GM21717 (cell line): ENCODE results near the gene EEPD1.

ENCODE experiments used
- ATAC-seq: cut with Tn5 transposase; IDR thresholded peaks from one replicate; pipeline ENCODE4 v1.9.1; 2021; ENCODE audit warnings: mild to moderate bottlenecking, moderate library complexity; ENCODE audit not compliant: unreplicated experiment

Gene EEPD1

GRCh38 chr7:36296284-36296683, 143.2 kb downstream of the EEPD1 start:
- no peak for ATAC-seq

GRCh38 chr7:36297364-36298009, 144.4 kb downstream of the EEPD1 start:
- no peak for ATAC-seq

GRCh38 chr7:36298106-36298505, 145.1 kb downstream of the EEPD1 start:
- ATAC-seq = no peak

- ATAC-seq = no peak
Observed at GRCh38 chr7:36299223-36299774, 146.2 kb downstream of the EEPD1 start.

GRCh38 chr7:36299823-36300341, 146.8 kb downstream of the EEPD1 start:
- no peak for ATAC-seq

GRCh38 chr7:36300696-36301350, 147.8 kb downstream of the EEPD1 start:
- ATAC-seq = no peak

GRCh38 chr7:36301914-36302771, 149.1 kb downstream of the EEPD1 start:
- no peak for ATAC-seq

- no peak for ATAC-seq
Observed at GRCh38 chr7:36303202-36304098, 150.4 kb downstream of the EEPD1 start.

GRCh38 chr7:36304099-36304425, 151.0 kb downstream of the EEPD1 start:
- ATAC-seq = no peak

GRCh38 chr7:36305226-36305625, 152.2 kb downstream of the EEPD1 start:
- no peak for ATAC-seq

GRCh38 chr7:36305648-36306047, 152.6 kb downstream of the EEPD1 start:
- no peak for ATAC-seq

- ATAC-seq = no peak
Observed at GRCh38 chr7:36306222-36306621, 153.2 kb downstream of the EEPD1 start.

GRCh38 chr7:36306722-36307121, 153.7 kb downstream of the EEPD1 start:
- no peak for ATAC-seq

- ATAC-seq = no peak
Observed at GRCh38 chr7:36308031-36308430, 155.0 kb downstream of the EEPD1 start.

- no peak for ATAC-seq
Observed at GRCh38 chr7:36309301-36309700, 156.2 kb downstream of the EEPD1 start.

- no peak for ATAC-seq
Observed at GRCh38 chr7:36309716-36310115, 156.7 kb downstream of the EEPD1 start.

GRCh38 chr7:36310897-36311296, 157.8 kb downstream of the EEPD1 start:
- no peak for ATAC-seq

GRCh38 chr7:36311539-36311938, 158.5 kb downstream of the EEPD1 start:
- no peak for ATAC-seq

GRCh38 chr7:36312064-36312914, 159.2 kb downstream of the EEPD1 start:
- ATAC-seq = no peak
